A549 (cell line): ENCODE results near the gene GRHL1. TPM values are rescaled to one million over a fixed set of nuclear protein-coding genes. Genes with fewer than 3 reads are reported as not detected.

ENCODE experiments used
- ATAC-seq, 2 experiments: fragments of 200-7000 bp in 1 of 2; fragments of >200 bp in 1 of 2; cut with Nextera tagmentation in 1 of 2; cut with Tn5 transposase in 1 of 2; 3 replicates each; pipeline versions ENCODE4 v1.8.0 to v1.9.1; 2018 to 2020; ENCODE audit warnings: mild to moderate bottlenecking in 1 of 2, moderate library complexity in 1 of 2
- CTCF ChIA-PET: fragments of 300-600 bp; sonication (Branson Sonifier 250); formaldehyde crosslinking; extraction: SDS; loops from one replicate; lab custom pipeline; 2021; ENCODE audit warnings: antibody characterized with exemption, inconsistent platforms; lab: Yijun Ruan, JAX
- POLR2A ChIA-PET: fragments of 350-600 bp; formaldehyde crosslinking; extraction: SDS; loops from one replicate; lab custom pipeline; 2021; ENCODE audit warnings: antibody characterized with exemption, inconsistent platforms; lab: Yijun Ruan, JAX
- DNase-seq, 2 experiments: peaks; one replicate each; pipeline versions ENCODE4 v3.0.0 to v3.0.0-alpha.2; 2011 to 2016; ENCODE audit warnings: low read depth in 1 of 2, low spot score in 1 of 2
- FAIRE-seq: peaks from 2 replicates; lab custom pipeline; 2011; peaks lifted over from hg19 to GRCh38; lab: Jason Lieb, UNC
- H3K27ac ChIP-seq, 2 experiments: fragments of >200 bp; sonication (Bioruptor Twin); formaldehyde crosslinking; 3 replicates each; pipeline ENCODE4 v1.5.1; 2016 to 2017
- H3K4me1 ChIP-seq: fragments of >200 bp; sonication (Bioruptor Twin); formaldehyde crosslinking; 3 replicates; pipeline ENCODE4 v1.6.1; 2016
- H3K4me2 ChIP-seq: fragments of >200 bp; sonication (Bioruptor Twin); formaldehyde crosslinking; 3 replicates; pipeline ENCODE4 v1.6.1; 2016
- H3K4me3 ChIP-seq: fragments of >200 bp; sonication (Bioruptor Twin); formaldehyde crosslinking; 3 replicates; pipeline ENCODE4 v1.5.1; 2016
- H3K9me3 ChIP-seq: fragments of >200 bp; sonication (Bioruptor Twin); formaldehyde crosslinking; 3 replicates; pipeline ENCODE4 v1.6.1; 2016
- BCL3 ChIP-seq: fragments of >200 bp; sonication (Bioruptor Twin); formaldehyde crosslinking; IDR thresholded peaks from 3 replicates; pipeline ENCODE4 v1.6.1; 2016
- CBX8 ChIP-seq: fragments of 200-600 bp; sonication (generic); IDR thresholded peaks from 2 replicates; pipeline ENCODE4 v1.6.1; 2016
- CHD2 ChIP-seq: fragments of 150-350 bp; IDR thresholded peaks from 2 replicates; pipeline ENCODE4 v1.6.1; 2014; ENCODE audit warnings: low read length; ENCODE audit not compliant: partially characterized antibody
- CHD4 ChIP-seq: fragments of 200-600 bp; sonication (generic); IDR thresholded peaks from 2 replicates; pipeline ENCODE4 v1.6.1; 2016; ENCODE audit warnings: antibody characterized with exemption, mild to moderate bottlenecking, borderline replicate concordance
- CTCF ChIP-seq: fragments of >200 bp; sonication (Bioruptor Twin); formaldehyde crosslinking; IDR thresholded peaks from 3 replicates; pipeline ENCODE4 v1.5.1; 2016
- EP300 ChIP-seq, 2 experiments: fragments of >200 bp; sonication (Bioruptor Twin); formaldehyde crosslinking; IDR thresholded peaks; 2 replicates in 1 of 2; 3 replicates in 1 of 2; pipeline ENCODE4 v1.6.1; 2016 to 2017
- ESRRA ChIP-seq: fragments of 150-350 bp; IDR thresholded peaks from 2 replicates; pipeline ENCODE4 v1.6.1; 2014; ENCODE audit warnings: mild to moderate bottlenecking, low read length, borderline replicate concordance
- GATA3 ChIP-seq: IDR thresholded peaks from 2 replicates; pipeline ENCODE4 v1.6.1; 2012; ENCODE audit warnings: borderline replicate concordance
- HEYL ChIP-seq: fragments of 250-450 bp; sonication (Bioruptor Pico); IDR thresholded peaks from 2 replicates; pipeline ENCODE4 v1.8.0; 2021; ENCODE audit warnings: mild to moderate bottlenecking, moderate library complexity
- HMGXB4 ChIP-seq: fragments of 250-450 bp; sonication (Bioruptor Pico); IDR thresholded peaks from 2 replicates; pipeline ENCODE4 v1.5.0; 2021; ENCODE audit warnings: mild to moderate bottlenecking, moderate library complexity, borderline replicate concordance
- KDM5A ChIP-seq: fragments of 200-600 bp; sonication (generic); IDR thresholded peaks from 2 replicates; pipeline ENCODE4 v1.6.1; 2016; ENCODE audit warnings: antibody characterized with exemption, mild to moderate bottlenecking
- MAFK ChIP-seq: fragments of 450-650 bp; IDR thresholded peaks from 2 replicates; pipeline ENCODE4 v1.6.1; 2014; ENCODE audit not compliant: partially characterized antibody
- MAX ChIP-seq: IDR thresholded peaks from 2 replicates; pipeline ENCODE4 v1.6.1; 2012
- MAZ ChIP-seq: fragments of 150-350 bp; IDR thresholded peaks from 2 replicates; pipeline ENCODE4 v1.6.1; 2014; ENCODE audit warnings: antibody characterized with exemption, low read depth, low read length, borderline replicate concordance
- MYC ChIP-seq: IDR thresholded peaks from 2 replicates; pipeline ENCODE4 v1.6.1; 2012; ENCODE audit warnings: mild to moderate bottlenecking, inconsistent platforms, low read length, improper control_type of control experiment, borderline replicate concordance
- NR3C1 ChIP-seq: fragments of >200 bp; sonication (Bioruptor Twin); formaldehyde crosslinking; IDR thresholded peaks from 3 replicates; pipeline ENCODE4 v1.6.1; 2017
- POLR2AphosphoS2 ChIP-seq: conservative IDR thresholded peaks from 2 replicates; pipeline ENCODE4 v1.6.1; 2012; ENCODE audit warnings: low read length, improper control_type of control experiment, inconsistent platforms
- RCOR1 ChIP-seq: fragments of 150-350 bp; IDR thresholded peaks from 2 replicates; pipeline ENCODE4 v1.6.1; 2014; ENCODE audit warnings: antibody characterized with exemption, low read length, low read depth
- REST ChIP-seq: fragments of 200-600 bp; sonication (generic); IDR thresholded peaks from 2 replicates; pipeline ENCODE4 v1.6.1; 2016; ENCODE audit warnings: antibody characterized with exemption, mild to moderate bottlenecking, moderate library complexity
- RFX5 ChIP-seq: fragments of 450-650 bp; IDR thresholded peaks from 2 replicates; pipeline ENCODE4 v1.7.1; 2014; ENCODE audit warnings: antibody characterized with exemption, mild to moderate bottlenecking, moderate library complexity
- ZC3H11A ChIP-seq: fragments of 450-650 bp; IDR thresholded peaks from 2 replicates; pipeline ENCODE4 v1.6.1; 2014; ENCODE audit warnings: antibody characterized with exemption, mild to moderate bottlenecking
- ZFP36 ChIP-seq: fragments of 450-650 bp; IDR thresholded peaks from 2 replicates; pipeline ENCODE4 v1.6.1; 2014; ENCODE audit warnings: borderline replicate concordance; ENCODE audit not compliant: partially characterized antibody
- ZSCAN20 ChIP-seq: fragments of 250-450 bp; sonication (Bioruptor Pico); IDR thresholded peaks from 2 replicates; pipeline ENCODE4 v1.8.0; 2022; ENCODE audit warnings: mild to moderate bottlenecking, moderate library complexity
- WGBS: methylation state at CpG from one replicate; pipeline ENCODE4 v1.1.6; 2017; ENCODE audit errors: missing lambda C conversion rate; 5-methylcytosine and 5-hydroxymethylcytosine counted together
- polyA plus RNA-seq, 4 experiments: library from polyadenylated mRNA; depleted of rRNA in 3 of 4; stranded (reverse); fragments of >200 nt; fragmentation: RNase III in 1 of 4; extraction: RNeasy Plus Mini Kit Qiagen cat#74134 plus additional on column Dnase treatment in 1 of 4; gene quantifications; 2 replicates in 3 of 4; 3 replicates in 1 of 4; pipeline ENCODE4 v1.2.3, GENCODE V29; 2011 to 2017

The GRHL1 gene
- polyA plus RNA-seq, 2 of the 4 experiments (the other 2 are of a cell fraction): 0.68 to 1.2 TPM

GRCh38 chr2:9954136-9954535 is 2.6 kb downstream of the GRHL1 start (continued):
- no peak for TF ChIP-seq CHD4
- TF ChIP-seq MAX: no peak
- no peak for TF ChIP-seq HEYL (CRISPR knock-in tag)
- no peak for TF ChIP-seq BCL3
- TF ChIP-seq GATA3: no peak

GRCh38 chr2:9958057-9958456 is 6.6 kb downstream of the GRHL1 start:
- 86% methylated on average over 8 of the region's 8 CpGs for WGBS
- FAIRE-seq (no peak), ATAC-seq (no peak), DNase-seq (no peak)
- ChIA-PET CTCF (interaction anchor here (0.6 to 1.6 kb wide), 7 partner anchors 10 to 187 kb away, joined by 3 to 5 read pairs (median 3); no protein-coding TSS in a partner anchor), POLR2A (interaction anchor here (0.6 kb wide), 1 partner anchor 484 kb away, joined by 4 read pairs; no protein-coding TSS in a partner anchor)
- no peak overlapping the region for H3K4me2 ChIP-seq
- H3K4me3 ChIP-seq: no peak overlapping the region
- H3K27ac ChIP-seq: no peak overlapping the region
- no peaks in the 10 kb centered on the region for H3K4me1 ChIP-seq
- H3K9me3 ChIP-seq: no peaks in the 10 kb centered on the region
- TF ChIP-seq POLR2AphosphoS2 (no peak), ESRRA (no peak), CTCF (no peak), HMGXB4 (CRISPR knock-in tag) (no peak), CBX8 (no peak), ZFP36 (no peak), CHD2 (no peak), ZSCAN20 (CRISPR knock-in tag) (no peak), ZC3H11A (no peak), MAX (no peak)

- ATAC-seq: no peak
- FAIRE-seq: peak; percentile 7
- H3K27ac ChIP-seq: no peak overlapping the region
- H3K4me1 ChIP-seq: no peaks in the 10 kb centered on the region
- no peaks in the 10 kb centered on the region for H3K9me3 ChIP-seq
- ChIA-PET POLR2A (no interaction called here), CTCF (interaction anchor here (1.0 kb wide), 1 partner anchor 25 kb away, joined by 5 read pairs; no protein-coding TSS in a partner anchor)
- H3K4me2 ChIP-seq: no peak overlapping the region
- TF ChIP-seq NR3C1 (no peak), MAFK (peak; percentile 13)
- 77% methylated on average over 3 of the region's 3 CpGs for WGBS
- no peak for DNase-seq
- no peak overlapping the region for H3K4me3 ChIP-seq
These were observed 7.8 kb downstream of the GRHL1 start for GRCh38 chr2:9959262-9959661.

- Histone ChIP-seq H3K4me3 (no peak overlapping the region), H3K27ac (no peak overlapping the region), H3K9me3 (no peaks in the 10 kb centered on the region), H3K4me2 (no peak overlapping the region), H3K4me1 (no peaks in the 10 kb centered on the region)
- DNase-seq: no peak
- FAIRE-seq: no peak
- ChIA-PET CTCF (interaction anchor here (1.0 to 3.1 kb wide), 7 partner anchors 8 to 474 kb away, joined by 4 to 14 read pairs (median 5); no protein-coding TSS in a partner anchor), POLR2A (no interaction called here)
- WGBS: 72% methylated on average over 10 of the region's 10 CpGs
- ATAC-seq: no peak; a peak in 1 of 6 replicates
- no peak for TF ChIP-seq REST
- TF ChIP-seq RCOR1: no peak
- TF ChIP-seq KDM5A: no peak
- TF ChIP-seq RFX5: no peak
- TF ChIP-seq MAZ: no peak
- no peak for TF ChIP-seq EP300 (IDR thresholded peaks at IDR 0.05)
- TF ChIP-seq MYC: no peak
These were observed 9.5 kb downstream of the GRHL1 start for GRCh38 chr2:9961013-9961412.
